Stimulated activated CD8-positive, alpha-beta memory T cell treated with anti-CD3 and anti-CD28 coated beads, Interleukin-4, amount 100 ng/mL, for 24 hours (primary cell): ENCODE results near the gene CMKLR1.

Source experiments
- DNase-seq: peaks from one replicate; pipeline ENCODE4 v3.0.0-alpha.2; 2020; ENCODE audit warnings: low read depth

CMKLR1 gene

GRCh38 chr12:108338915-108339657, at the start of gene CMKLR1:
TSS of gene CMKLR1 (minus strand) at chr12:108339311. CDS start at chr12:108293591, 45,720 bp downstream.
- no peak for DNase-seq

GRCh38 chr12:108387771-108388170, 48.7 kb upstream of the CMKLR1 start:
- DNase-seq = no peak

GRCh38 chr12:108386709-108387360, 47.7 kb upstream of the CMKLR1 start:
- no peak for DNase-seq

- no peak for DNase-seq
Observed at GRCh38 chr12:108382437-108382801, 43.3 kb upstream of the CMKLR1 start.

GRCh38 chr12:108381787-108382436, 42.8 kb upstream of the CMKLR1 start:
- DNase-seq = no peak

- no peak for DNase-seq
Observed at GRCh38 chr12:108380382-108380781, 41.3 kb upstream of the CMKLR1 start.

GRCh38 chr12:108379823-108380222, 40.7 kb upstream of the CMKLR1 start:
- no peak for DNase-seq

GRCh38 chr12:108378926-108379325, 39.8 kb upstream of the CMKLR1 start:
- no peak for DNase-seq

- DNase-seq = no peak
Observed at GRCh38 chr12:108377260-108377659, 38.1 kb upstream of the CMKLR1 start.

GRCh38 chr12:108375986-108376663, 37.0 kb upstream of the CMKLR1 start:
- DNase-seq = no peak

GRCh38 chr12:108374596-108375320, 35.6 kb upstream of the CMKLR1 start:
- DNase-seq = no peak

- no peak for DNase-seq
Observed at GRCh38 chr12:108373111-108373510, 34.0 kb upstream of the CMKLR1 start.

GRCh38 chr12:108371801-108372344, 32.8 kb upstream of the CMKLR1 start:
- DNase-seq = no peak

- no peak for DNase-seq
Observed at GRCh38 chr12:108370415-108370814, 31.3 kb upstream of the CMKLR1 start.

GRCh38 chr12:108369736-108370396, 30.8 kb upstream of the CMKLR1 start:
- DNase-seq = no peak

GRCh38 chr12:108368089-108368488, 29.0 kb upstream of the CMKLR1 start:
- no peak for DNase-seq

GRCh38 chr12:108367436-108367835, 28.3 kb upstream of the CMKLR1 start:
- DNase-seq = no peak

GRCh38 chr12:108365324-108365723, 26.2 kb upstream of the CMKLR1 start:
- DNase-seq = no peak

- DNase-seq = no peak
Observed at GRCh38 chr12:108364879-108365278, 25.8 kb upstream of the CMKLR1 start.

GRCh38 chr12:108363565-108363964, 24.5 kb upstream of the CMKLR1 start:
- DNase-seq = no peak

- DNase-seq = no peak
Observed at GRCh38 chr12:108363165-108363564, 24.1 kb upstream of the CMKLR1 start.
